HL-60 (cell line): ENCODE measurements around the gene FSTL5.

Experiments
- CTCF ChIP-seq: IDR thresholded peaks from one replicate; pipeline ENCODE4 v1.5.1; 2011; ENCODE audit warnings: low read length, control low read depth, inconsistent platforms; ENCODE audit not compliant: insufficient read depth
- GABPA ChIP-seq: IDR thresholded peaks from 2 replicates; pipeline ENCODE4 v1.6.1; 2012; ENCODE audit warnings: low read depth
- POLR2AphosphoS5 ChIP-seq: IDR thresholded peaks from 2 replicates; pipeline ENCODE4 v1.6.1; 2012; ENCODE audit warnings: low read depth

- TF ChIP-seq GABPA = no peak
- no peak for TF ChIP-seq CTCF
- TF ChIP-seq POLR2AphosphoS5 = no peak
Measured at GRCh38 chr4:161604516-161605300, 559.1 kb downstream of the FSTL5 start.
